Endothelial cell of umbilical vein (primary cell): ENCODE data around the gene CDH1. TPM values are rescaled to one million over a fixed set of nuclear protein-coding genes. Genes with fewer than 3 reads are reported as not detected.

Experiments
- BruUV-seq: library from RNA; stranded (reverse); fragments of 400-500 nt; replicated peaks from 2 replicates; lab custom pipeline; 2021; lab: Mats Ljungman, UMichigan
- CTCF ChIA-PET: fragments of 300-600, 350-600 bp; sonication (Branson Sonifier 250); formaldehyde crosslinking; loops from one replicate; lab custom pipeline; 2021; ENCODE audit warnings: antibody characterized with exemption, inconsistent platforms; lab: Charles Lee
- POLR2A ChIA-PET: fragments of 300-600, 350-600 bp; sonication (Branson Sonifier 250); formaldehyde crosslinking; loops from one replicate; lab custom pipeline; 2021; ENCODE audit warnings: antibody characterized with exemption, inconsistent platforms; lab: Charles Lee
- DNase-seq: peaks from one replicate; pipeline ENCODE4 v3.0.0-alpha.2; 2011; ENCODE audit warnings: low read depth, low spot score
- FAIRE-seq: peaks from 2 replicates; lab custom pipeline; 2011; peaks lifted over from hg19 to GRCh38; lab: Jason Lieb, UNC
- H2AFZ ChIP-seq: 2 replicates; pipeline ENCODE4 v1.6.0; 2012; ENCODE audit warnings: low read depth, low read length, control low read depth, inconsistent platforms
- H3K27ac ChIP-seq: 2 replicates; pipeline ENCODE4 v1.5.1; 2011; ENCODE audit warnings: low read depth, mild to moderate bottlenecking, control low read depth, low read length, moderate library complexity; ENCODE audit not compliant: insufficient read depth
- H3K27me3 ChIP-seq, 2 experiments: 2 replicates each; pipeline versions ENCODE4 v1.6.0 to v1.6.1; 2011; ENCODE audit warnings: low read length in 2 of 2, mixed read lengths in 1 of 2; ENCODE audit not compliant: control insufficient read depth in 2 of 2, insufficient read depth in 2 of 2
- H3K36me3 ChIP-seq, 2 experiments: 2 replicates in 1 of 2; 3 replicates in 1 of 2; pipeline ENCODE4 v1.5.1; 2011; ENCODE audit warnings: low read length in 2 of 2, mild to moderate bottlenecking in 1 of 2, moderate library complexity in 1 of 2; ENCODE audit not compliant: control insufficient read depth in 2 of 2, insufficient read depth in 2 of 2; ENCODE audit errors: extremely low read depth in 1 of 2
- H3K4me1 ChIP-seq: 3 replicates; pipeline ENCODE4 v1.5.1; 2011; ENCODE audit warnings: mild to moderate bottlenecking, low read length; ENCODE audit not compliant: control insufficient read depth, insufficient read depth; ENCODE audit errors: extremely low read depth
- H3K4me2 ChIP-seq: 2 replicates; pipeline ENCODE4 v1.6.1; 2011; ENCODE audit warnings: low read length, control low read depth, mixed read lengths; ENCODE audit not compliant: insufficient read depth
- H3K4me3 ChIP-seq, 3 experiments: fragments of 200-600 bp in 1 of 3; sonication (generic), shearing (Covaris generic) in 1 of 3; replicated peaks in 1 of 3; 2 replicates each; pipeline ENCODE4 v1.5.1; 2011 to 2016; ENCODE audit warnings: control low read depth in 3 of 3, low read length in 3 of 3, mild to moderate bottlenecking in 2 of 3, inconsistent platforms in 1 of 3, low read depth in 1 of 3, moderate library complexity in 1 of 3; ENCODE audit not compliant: insufficient read depth in 1 of 3
- H3K79me2 ChIP-seq: 2 replicates; pipeline ENCODE4 v1.6.0; 2012; ENCODE audit warnings: low read length, inconsistent platforms; ENCODE audit not compliant: control insufficient read depth, insufficient read depth
- H3K9ac ChIP-seq: replicated peaks from 2 replicates; pipeline ENCODE3; 2011; ENCODE audit warnings: low read length, control low read depth; ENCODE audit not compliant: insufficient read depth; ENCODE audit errors: extremely low read depth
- H3K9me1 ChIP-seq: replicated peaks from 3 replicates; pipeline ENCODE4 v1.6.0; 2011; ENCODE audit warnings: mild to moderate bottlenecking, low read length; ENCODE audit not compliant: control insufficient read depth, insufficient read depth; ENCODE audit errors: extremely low read depth
- H3K9me3 ChIP-seq: replicated peaks from 2 replicates; pipeline ENCODE4 v1.5.1; 2012; ENCODE audit warnings: low read length, inconsistent platforms; ENCODE audit not compliant: control insufficient read depth, insufficient read depth
- H4K20me1 ChIP-seq: replicated peaks from 2 replicates; pipeline ENCODE3; 2011; ENCODE audit warnings: mild to moderate bottlenecking, low read length; ENCODE audit not compliant: control insufficient read depth, insufficient read depth; ENCODE audit errors: extremely low read depth
- EZH2 ChIP-seq: IDR thresholded peaks from 2 replicates; pipeline ENCODE4 v1.6.1; 2012; ENCODE audit warnings: borderline replicate concordance, low read depth, mild to moderate bottlenecking, moderate library complexity, low read length, inconsistent platforms; ENCODE audit not compliant: severe bottlenecking
- FOS ChIP-seq: IDR thresholded peaks from 2 replicates; pipeline ENCODE4 v1.6.1; 2011; ENCODE audit warnings: mild to moderate bottlenecking, low read length, moderate library complexity, borderline replicate concordance; ENCODE audit not compliant: insufficient read depth
- GATA2 ChIP-seq: IDR thresholded peaks from 2 replicates; pipeline ENCODE4 v1.7.0; 2011; ENCODE audit warnings: low read depth, mild to moderate bottlenecking, moderate library complexity, mixed read lengths, low read length; ENCODE audit not compliant: insufficient read length, insufficient read depth
- JUN ChIP-seq: IDR thresholded peaks from 2 replicates; pipeline ENCODE4 v1.6.1; 2011; ENCODE audit warnings: borderline replicate concordance, low read depth; ENCODE audit not compliant: insufficient read length, insufficient read depth
- MAX ChIP-seq: IDR thresholded peaks from 2 replicates; pipeline ENCODE4 v1.6.1; 2011; ENCODE audit not compliant: insufficient read depth, insufficient read length
- MYC ChIP-seq: IDR thresholded peaks from one replicate; pipeline ENCODE4 v1.6.1; 2011; ENCODE audit warnings: mild to moderate bottlenecking, low read depth, low read length
- POLR2A ChIP-seq: IDR thresholded peaks from 2 replicates; pipeline ENCODE4 v1.6.1; 2012; ENCODE audit warnings: low read depth, mild to moderate bottlenecking, control low read depth, low read length
- POLR2AphosphoS5 ChIP-seq: IDR thresholded peaks from 2 replicates; pipeline ENCODE4 v1.6.1; 2012; ENCODE audit warnings: low read depth, mild to moderate bottlenecking, control low read depth, low read length, moderate library complexity; ENCODE audit not compliant: insufficient read depth
- dilution Hi-C: fragments of 300-500 bp; cut with MboI; formaldehyde crosslinking; loops from one replicate; pipeline ENCODE4 v1.15.0; 2019; ENCODE audit warnings: low sequenced_read_pairs; ENCODE audit not compliant: extremely low pct_ligation_motif_present
- intact Hi-C: fragments of 100-400 bp; cut with micrococcal nuclease; formaldehyde crosslinking; loops from one replicate; pipeline ENCODE4 v1.10.0; 2022
- polyA plus RNA-seq, 4 experiments: library from polyadenylated mRNA; depleted of rRNA in 3 of 4; stranded (reverse) in 3 of 4; unstranded in 1 of 4; fragments of >200 nt; gene quantifications; 2 replicates each; pipeline versions ENCODE4 v1.2.1 to v1.2.3, GENCODE V29; 2011 to 2012; ENCODE audit warnings: missing spikeins in 1 of 4
- total RNA-seq: library from RNA; stranded (reverse); gene quantifications from 2 replicates; pipeline ENCODE4 v1.2.3, GENCODE V29; 2021
- TF ChIP-seq, protein P1 (sequence below), 2 donors: IDR thresholded peaks; 1 replicate in 1 of 2; 2 replicates in 1 of 2; pipeline ENCODE4 v1.5.1; 2011; ENCODE audit warnings: low read length in 2 of 2, mild to moderate bottlenecking in 2 of 2, moderate library complexity in 2 of 2, control low read depth in 1 of 2, inconsistent platforms in 1 of 2, low read depth in 1 of 2; ENCODE audit not compliant: insufficient read depth in 1 of 2; ENCODE audit errors: extremely low read depth in 1 of 2

Gene CDH1
- total and polyA plus RNA-seq, 2 donors (not counting 3 experiments of a cell fraction or from before 2014, with no cell fraction given): 0.28 to 0.69 TPM

GRCh38 chr16:68851601-68852000 is 114.5 kb downstream of the CDH1 start:
- TF ChIP-seq MAX (no peak), JUN (no peak), GATA2 (no peak), FOS (no peak), POLR2A (no peak), EZH2 (no peak), MYC (no peak), POLR2AphosphoS5 (no peak)
- TF ChIP-seq, protein P1, sequence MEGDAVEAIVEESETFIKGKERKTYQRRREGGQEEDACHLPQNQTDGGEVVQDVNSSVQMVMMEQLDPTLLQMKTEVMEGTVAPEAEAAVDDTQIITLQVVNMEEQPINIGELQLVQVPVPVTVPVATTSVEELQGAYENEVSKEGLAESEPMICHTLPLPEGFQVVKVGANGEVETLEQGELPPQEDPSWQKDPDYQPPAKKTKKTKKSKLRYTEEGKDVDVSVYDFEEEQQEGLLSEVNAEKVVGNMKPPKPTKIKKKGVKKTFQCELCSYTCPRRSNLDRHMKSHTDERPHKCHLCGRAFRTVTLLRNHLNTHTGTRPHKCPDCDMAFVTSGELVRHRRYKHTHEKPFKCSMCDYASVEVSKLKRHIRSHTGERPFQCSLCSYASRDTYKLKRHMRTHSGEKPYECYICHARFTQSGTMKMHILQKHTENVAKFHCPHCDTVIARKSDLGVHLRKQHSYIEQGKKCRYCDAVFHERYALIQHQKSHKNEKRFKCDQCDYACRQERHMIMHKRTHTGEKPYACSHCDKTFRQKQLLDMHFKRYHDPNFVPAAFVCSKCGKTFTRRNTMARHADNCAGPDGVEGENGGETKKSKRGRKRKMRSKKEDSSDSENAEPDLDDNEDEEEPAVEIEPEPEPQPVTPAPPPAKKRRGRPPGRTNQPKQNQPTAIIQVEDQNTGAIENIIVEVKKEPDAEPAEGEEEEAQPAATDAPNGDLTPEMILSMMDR (IDR thresholded peaks at IDR 0.05; ENCODE audit: extremely low read depth in 1 of 2, insufficient read depth in 1 of 2, low read depth in 1 of 2, low read length in 2 of 2): no peak
- Histone ChIP-seq H2AFZ (no peak overlapping the region), H4K20me1 (no peaks in the 10 kb centered on the region), H3K27me3 (no peaks in the 10 kb centered on the region), H3K79me2 (no peaks in the 10 kb centered on the region), H3K9ac (no peak overlapping the region), H3K4me2 (no peak overlapping the region), H3K9me1 (no peaks in the 10 kb centered on the region), H3K4me3 (no peak overlapping the region), H3K9me3 (no peaks in the 10 kb centered on the region), H3K27ac (no peak overlapping the region), H3K4me1 (no peaks in the 10 kb centered on the region), H3K36me3 (no peaks in the 10 kb centered on the region)
- DNase-seq: no peak
- CTCF ChIA-PET: no interaction called here
- dilution Hi-C loops: no loop called here
- intact Hi-C loops: loop anchor here (10.0 kb wide), 1 partner anchor 1957 kb away; no protein-coding TSS in a partner anchor
- FAIRE-seq: no peak
- no TSS peak for BruUV-seq
- POLR2A ChIA-PET: no interaction called here
